IMR-90 (cell line): ENCODE measurements around the gene TPM4. TPM values are rescaled to one million over a fixed set of nuclear protein-coding genes. Genes with fewer than 3 reads are reported as not detected.

Source experiments
- ATAC-seq: fragments of 200-7000 bp; cut with Tn5 transposase; 2 replicates; pipeline ENCODE4 v1.9.1; 2020; ENCODE audit warnings: low read depth, mild to moderate bottlenecking, moderate library complexity
- BruUV-seq: library from RNA; stranded (reverse); fragments of 400-500 nt; replicated peaks from 2 replicates; lab custom pipeline; 2021; lab: Mats Ljungman, UMichigan
- CTCF ChIA-PET: fragments of 300-600 bp; formaldehyde crosslinking; extraction: SDS; loops from one replicate; lab custom pipeline; 2021; ENCODE audit warnings: antibody characterized with exemption; lab: Yijun Ruan, JAX
- POLR2A ChIA-PET: fragments of 300-600 bp; sonication (Branson Sonifier 250); formaldehyde crosslinking; loops from one replicate; lab custom pipeline; 2022; ENCODE audit warnings: antibody characterized with exemption; ENCODE audit not compliant: unreplicated experiment; lab: Charles Lee
- DNase-seq: peaks from one replicate; pipeline ENCODE4 v3.0.0; 2013
- H2AFZ ChIP-seq: replicated peaks from 2 replicates; pipeline ENCODE3; 2013; ENCODE audit warnings: low read length, mild to moderate bottlenecking; ENCODE audit not compliant: poor library complexity
- H2AK5ac ChIP-seq: 2 replicates; pipeline ENCODE4 v1.6.1; 2013; ENCODE audit warnings: low read depth, low read length, inconsistent platforms
- H2AK9ac ChIP-seq: replicated peaks from 2 replicates; pipeline ENCODE3; 2013; ENCODE audit warnings: mild to moderate bottlenecking, low read depth, low read length, moderate library complexity; ENCODE audit not compliant: poor library complexity
- H2BK120ac ChIP-seq: 2 replicates; pipeline ENCODE4 v1.6.1; 2013; ENCODE audit warnings: low read depth, low read length, inconsistent platforms
- H2BK15ac ChIP-seq: 3 replicates; pipeline ENCODE4 v1.6.1; 2013; ENCODE audit warnings: low read depth, low read length, inconsistent platforms
- H2BK20ac ChIP-seq: 2 replicates; pipeline ENCODE4 v1.6.1; 2013; ENCODE audit warnings: low read depth, mild to moderate bottlenecking, inconsistent platforms, low read length, moderate library complexity
- H2BK5ac ChIP-seq: 2 replicates; pipeline ENCODE4 v1.6.1; 2013; ENCODE audit warnings: mild to moderate bottlenecking, low read depth, low read length, inconsistent platforms; ENCODE audit not compliant: poor library complexity, severe bottlenecking
- H3K14ac ChIP-seq: replicated peaks from 2 replicates; pipeline ENCODE4 v1.6.1; 2013; ENCODE audit warnings: low read depth, low read length, inconsistent platforms
- H3K18ac ChIP-seq: 2 replicates; pipeline ENCODE4 v1.6.1; 2013; ENCODE audit warnings: low read depth, low read length, control low read depth
- H3K23ac ChIP-seq: 2 replicates; pipeline ENCODE4 v1.6.1; 2013; ENCODE audit warnings: low read depth, low read length, inconsistent platforms
- H3K27ac ChIP-seq: 2 replicates; pipeline ENCODE4 v1.5.1; 2013; ENCODE audit warnings: mild to moderate bottlenecking, control low read depth, low read length; ENCODE audit not compliant: insufficient read depth
- H3K27me3 ChIP-seq: 2 replicates; pipeline ENCODE4 v1.6.1; 2013; ENCODE audit warnings: low read length; ENCODE audit not compliant: control insufficient read depth, insufficient read depth
- H3K36me3 ChIP-seq: 2 replicates; pipeline ENCODE4 v1.6.1; 2013; ENCODE audit warnings: low read length, mixed read lengths; ENCODE audit not compliant: control insufficient read depth, insufficient read depth
- H3K4ac ChIP-seq: 2 replicates; pipeline ENCODE4 v1.6.1; 2013; ENCODE audit warnings: low read depth, low read length, inconsistent platforms
- H3K4me1 ChIP-seq: 2 replicates; pipeline ENCODE4 v1.6.1; 2013; ENCODE audit warnings: low read length, mixed read lengths; ENCODE audit not compliant: control insufficient read depth, insufficient read depth
- H3K4me2 ChIP-seq: 2 replicates; pipeline ENCODE4 v1.6.1; 2013; ENCODE audit warnings: low read depth, mild to moderate bottlenecking, control low read depth, low read length, moderate library complexity
- H3K4me3 ChIP-seq: 2 replicates; pipeline ENCODE4 v1.5.1; 2013; ENCODE audit warnings: low read depth, mild to moderate bottlenecking, control low read depth, low read length, moderate library complexity; ENCODE audit not compliant: insufficient read depth
- H3K56ac ChIP-seq: 2 replicates; pipeline ENCODE4 v1.6.1; 2013; ENCODE audit warnings: low read length, inconsistent platforms; ENCODE audit not compliant: insufficient read depth; ENCODE audit errors: extremely low read depth
- H3K79me1 ChIP-seq, 2 experiments: 2 replicates each; pipeline ENCODE4 v1.6.1; 2013; ENCODE audit warnings: low read length in 2 of 2, inconsistent platforms in 1 of 2, low read depth in 1 of 2
- H3K9ac ChIP-seq: 2 replicates; pipeline ENCODE4 v1.6.1; 2013; ENCODE audit warnings: low read depth, low read length, control low read depth
- H3K9me1 ChIP-seq: 2 replicates; pipeline ENCODE4 v1.6.1; 2013; ENCODE audit warnings: low read length, inconsistent platforms; ENCODE audit not compliant: insufficient read depth
- H3K9me3 ChIP-seq: 2 replicates; pipeline ENCODE4 v1.6.1; 2013; ENCODE audit warnings: low read length; ENCODE audit not compliant: control insufficient read depth, insufficient read depth
- H4K20me1 ChIP-seq: 2 replicates; pipeline ENCODE4 v1.6.1; 2013; ENCODE audit warnings: low read length, inconsistent platforms; ENCODE audit not compliant: insufficient read depth
- H4K5ac ChIP-seq: 2 replicates; pipeline ENCODE4 v1.6.1; 2013; ENCODE audit warnings: mild to moderate bottlenecking, low read depth, low read length, control low read depth
- H4K8ac ChIP-seq, 2 experiments: 2 replicates each; pipeline ENCODE4 v1.6.1; 2013; ENCODE audit warnings: low read depth in 2 of 2, low read length in 2 of 2, control low read depth in 1 of 2, inconsistent platforms in 1 of 2
- H4K91ac ChIP-seq: 2 replicates; pipeline ENCODE4 v1.6.1; 2013; ENCODE audit warnings: low read depth, low read length, inconsistent platforms; ENCODE audit not compliant: insufficient read depth
- BHLHE40 ChIP-seq: fragments of 150-350 bp; IDR thresholded peaks from 2 replicates; pipeline ENCODE4 v1.6.1; 2016; ENCODE audit warnings: mild to moderate bottlenecking, low read depth, low read length
- CEBPB ChIP-seq: IDR thresholded peaks from 2 replicates; pipeline ENCODE4 v1.6.1; 2012; ENCODE audit warnings: low read depth, low read length, improper control_type of control experiment
- CHD1 ChIP-seq: IDR thresholded peaks from 2 replicates; pipeline ENCODE4 v1.6.1; 2012; ENCODE audit warnings: low read depth, low read length, improper control_type of control experiment
- CTCF ChIP-seq: conservative IDR thresholded peaks from 2 replicates; pipeline ENCODE4 v1.5.1; 2012; ENCODE audit warnings: mild to moderate bottlenecking, low read depth, low read length, improper control_type of control experiment
- ELK1 ChIP-seq: fragments of 150-350 bp; IDR thresholded peaks from 2 replicates; pipeline ENCODE4 v1.6.1; 2016; ENCODE audit warnings: low read depth, mild to moderate bottlenecking, low read length, moderate library complexity, borderline replicate concordance
- FOS ChIP-seq: fragments of 150-350 bp; IDR thresholded peaks from 2 replicates; pipeline ENCODE4 v1.6.1; 2016; ENCODE audit warnings: low read depth, low read length
- MAFK ChIP-seq: IDR thresholded peaks from 2 replicates; pipeline ENCODE4 v1.6.1; 2012; ENCODE audit warnings: low read depth, low read length, improper control_type of control experiment
- MAZ ChIP-seq: IDR thresholded peaks from 2 replicates; pipeline ENCODE4 v1.6.1; 2012; ENCODE audit warnings: low read depth, mild to moderate bottlenecking, low read length, improper control_type of control experiment, moderate library complexity, borderline replicate concordance
- MXI1 ChIP-seq: IDR thresholded peaks from 2 replicates; pipeline ENCODE4 v1.6.1; 2012; ENCODE audit warnings: low read depth, mild to moderate bottlenecking, low read length, moderate library complexity, borderline replicate concordance
- NFE2L2 ChIP-seq: fragments of 150-350 bp; IDR thresholded peaks from 2 replicates; pipeline ENCODE4 v1.6.1; 2016; ENCODE audit warnings: low read depth, mild to moderate bottlenecking, low read length
- POLR2A ChIP-seq: IDR thresholded peaks from 2 replicates; pipeline ENCODE4 v1.6.1; 2012; ENCODE audit warnings: mild to moderate bottlenecking, low read depth, low read length
- RAD21 ChIP-seq: IDR thresholded peaks from 2 replicates; pipeline ENCODE4 v1.6.1; 2012; ENCODE audit warnings: low read length, improper control_type of control experiment
- RCOR1 ChIP-seq: IDR thresholded peaks from 2 replicates; pipeline ENCODE4 v1.6.1; 2012; ENCODE audit warnings: mild to moderate bottlenecking, low read length, improper control_type of control experiment; ENCODE audit not compliant: insufficient replicate concordance
- RFX5 ChIP-seq: IDR thresholded peaks from 2 replicates; pipeline ENCODE4 v1.8.0; 2012; ENCODE audit warnings: low read depth, mild to moderate bottlenecking, low read length, moderate library complexity
- SMC3 ChIP-seq: fragments of 150-350 bp; IDR thresholded peaks from 2 replicates; pipeline ENCODE4 v1.6.1; 2016; ENCODE audit warnings: low read depth, mild to moderate bottlenecking, antibody characterized with exemption, low read length, moderate library complexity
- USF2 ChIP-seq: fragments of 150-350 bp; IDR thresholded peaks from 2 replicates; pipeline ENCODE4 v1.6.1; 2017; ENCODE audit warnings: mild to moderate bottlenecking, antibody characterized with exemption, low read length, low read depth
- WGBS, 2 experiments: methylation state at CpG; one replicate each; pipeline versions ENCODE4 v1.1.5 to v1.1.7; 2013; ENCODE audit warnings: missing lambda C conversion rate in 2 of 2; ENCODE audit not compliant: insufficient read length in 1 of 2; ENCODE audit errors: extremely low coverage in 2 of 2; 5-methylcytosine and 5-hydroxymethylcytosine counted together
- dilution Hi-C: fragments of 300-500 bp; cut with HindIII; formaldehyde crosslinking; loops from one replicate; pipeline ENCODE4 v1.14.3; 2018; ENCODE audit warnings: low sequenced_read_pairs; ENCODE audit not compliant: unreplicated experiment
- in situ Hi-C: fragments of 300-500 bp; cut with MboI; formaldehyde crosslinking; loops from 3 replicates; pipeline ENCODE4 v1.14.3; 2019; ENCODE audit warnings: low sequenced_read_pairs, inconsistent platforms, mixed read lengths
- intact Hi-C: fragments of 100-400 bp; cut with micrococcal nuclease; formaldehyde crosslinking; loops from 2 replicates; pipeline ENCODE4 v1.10.0; 2022
- polyA plus RNA-seq, 3 experiments: library from polyadenylated mRNA; depleted of rRNA; stranded (reverse); fragments of >200 nt; gene quantifications; 2 replicates each; pipeline ENCODE4 v1.2.3, GENCODE V29; 2012; ENCODE audit warnings: low replicate concordance in 1 of 3
- total RNA-seq: library from RNA; depleted of rRNA; stranded (reverse); fragments of >200 nt; gene quantifications from 2 replicates; pipeline ENCODE4 v1.2.3, GENCODE V29; 2012

TPM4 gene
- total and polyA plus RNA-seq, 2 of the 4 experiments (the other 2 are of a cell fraction) = 1,075 to 1,160 TPM

DNA sequence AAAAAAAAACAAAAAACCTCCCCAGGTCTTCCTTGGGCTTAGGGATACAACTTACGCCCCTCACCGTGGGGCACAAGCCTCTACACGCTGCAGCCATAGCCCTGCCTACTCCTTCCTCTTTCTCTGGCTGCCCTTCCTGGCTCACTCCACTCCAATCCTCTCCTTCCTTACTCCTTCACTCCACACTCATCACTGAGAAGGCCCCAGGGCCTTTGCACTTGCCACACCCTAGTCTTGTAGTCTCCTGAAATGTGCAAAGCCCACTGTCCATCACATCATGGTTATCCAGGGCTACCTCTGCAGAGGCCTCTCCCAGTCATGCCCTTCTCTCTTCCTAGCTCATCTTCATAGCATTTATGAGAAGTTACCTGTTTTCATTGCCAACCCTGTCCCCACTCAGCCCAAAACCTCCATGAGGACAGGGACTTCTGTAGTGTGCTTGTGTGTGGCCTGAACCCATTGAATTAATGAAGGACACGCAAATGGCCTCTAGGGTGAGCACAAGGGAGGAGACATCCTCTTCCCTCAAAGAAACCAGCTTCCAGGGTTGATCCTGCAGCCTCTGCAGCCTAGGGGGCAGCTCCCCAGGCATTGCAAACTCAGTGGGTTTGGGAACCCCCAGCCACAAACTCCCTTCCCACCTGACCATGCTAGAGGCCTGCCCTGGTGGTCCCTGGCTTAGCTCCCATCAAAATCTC lies 59.3 kb downstream of the TPM4 start:
- 100% methylated on average over 3 of the region's 4 CpGs; no CpG with 5 or more reads in 1 of the 2 experiments for WGBS, 2 experiments
- ChIA-PET POLR2A (no interaction called here), CTCF (interaction anchor here (1.1 kb wide), 1 partner anchor 13 kb away, joined by 4 read pairs; no protein-coding TSS in a partner anchor)
- Histone ChIP-seq H3K4me1 (no peaks in the 10 kb centered on the region), H3K79me1 (peaks cover 3 to 9% of the 10 kb centered on the region in 2 experiments; a peak in 2 of 4 replicates), H3K36me3 (peaks cover 32% of the 10 kb centered on the region), H3K4me2 (no peak overlapping the region), H4K5ac (no peak overlapping the region), H2BK5ac (no peak overlapping the region), H3K27me3 (no peaks in the 10 kb centered on the region), H2BK15ac (no peak overlapping the region), H4K91ac (no peak overlapping the region), H3K4ac (no peak overlapping the region), H3K23ac (no peak overlapping the region), H2AK9ac (no peak overlapping the region), H2AK5ac (no peak overlapping the region), H3K9ac (no peak overlapping the region), H2BK20ac (no peak overlapping the region), H4K20me1 (peaks cover 5% of the 10 kb centered on the region; the same call in 1 of the 2 replicates), H4K8ac (no peak overlapping the region), H3K4me3 (no peak overlapping the region), H2AFZ (peak overlapping the region; percentile 10), H3K9me1 (no peaks in the 10 kb centered on the region), H3K56ac (no peak overlapping the region), H3K18ac (no peak overlapping the region), H3K9me3 (no peaks in the 10 kb centered on the region), H2BK120ac (no peak overlapping the region), H3K27ac (no peak overlapping the region), H3K14ac (no peak overlapping the region)
- dilution Hi-C loops = no loop called here
- intact Hi-C loops = no loop called here
- TF ChIP-seq MAFK (no peak), CEBPB (no peak), SMC3 (no peak), POLR2A (no peak), BHLHE40 (no peak), MAZ (no peak), USF2 (no peak), RFX5 (no peak), RCOR1 (no peak), NFE2L2 (no peak), FOS (no peak), RAD21 (no peak), CHD1 (no peak), MXI1 (no peak), ELK1 (no peak), CTCF (no peak)
- in situ Hi-C loops = no loop called here
- BruUV-seq = no TSS peak
- DNase-seq (no peak), ATAC-seq (no peak)
